22Rv1 (cell line): ENCODE measurements around the gene RAD51B.

Experiments
- H3K27ac ChIP-seq: fragments of 450-650 bp; 2 replicates; pipeline ENCODE4 v1.5.1; 2017
- ZFX ChIP-seq: fragments of 450-650 bp; IDR thresholded peaks from 2 replicates; pipeline ENCODE4 v1.6.1; 2017; ENCODE audit warnings: antibody characterized with exemption, borderline replicate concordance
- TF ChIP-seq, protein P1 (sequence below): fragments of 450-650 bp; IDR thresholded peaks from 2 replicates; pipeline ENCODE4 v1.5.1; 2017; ENCODE audit warnings: mild to moderate bottlenecking

Gene RAD51B

GRCh38 chr14:68553311-68553710 lies 733.7 kb downstream of the RAD51B start:
- H3K27ac ChIP-seq: no peak overlapping the region

GRCh38 chr14:68554231-68554630 lies 734.7 kb downstream of the RAD51B start:
- H3K27ac ChIP-seq: no peak overlapping the region
- TF ChIP-seq ZFX: no peak
- TF ChIP-seq, protein P1, sequence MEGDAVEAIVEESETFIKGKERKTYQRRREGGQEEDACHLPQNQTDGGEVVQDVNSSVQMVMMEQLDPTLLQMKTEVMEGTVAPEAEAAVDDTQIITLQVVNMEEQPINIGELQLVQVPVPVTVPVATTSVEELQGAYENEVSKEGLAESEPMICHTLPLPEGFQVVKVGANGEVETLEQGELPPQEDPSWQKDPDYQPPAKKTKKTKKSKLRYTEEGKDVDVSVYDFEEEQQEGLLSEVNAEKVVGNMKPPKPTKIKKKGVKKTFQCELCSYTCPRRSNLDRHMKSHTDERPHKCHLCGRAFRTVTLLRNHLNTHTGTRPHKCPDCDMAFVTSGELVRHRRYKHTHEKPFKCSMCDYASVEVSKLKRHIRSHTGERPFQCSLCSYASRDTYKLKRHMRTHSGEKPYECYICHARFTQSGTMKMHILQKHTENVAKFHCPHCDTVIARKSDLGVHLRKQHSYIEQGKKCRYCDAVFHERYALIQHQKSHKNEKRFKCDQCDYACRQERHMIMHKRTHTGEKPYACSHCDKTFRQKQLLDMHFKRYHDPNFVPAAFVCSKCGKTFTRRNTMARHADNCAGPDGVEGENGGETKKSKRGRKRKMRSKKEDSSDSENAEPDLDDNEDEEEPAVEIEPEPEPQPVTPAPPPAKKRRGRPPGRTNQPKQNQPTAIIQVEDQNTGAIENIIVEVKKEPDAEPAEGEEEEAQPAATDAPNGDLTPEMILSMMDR: no peak

More at GRCh38 chr14:68553311-68553710, 733.7 kb downstream of the RAD51B start:
- TF ChIP-seq, protein P1: no peak
- no peak for TF ChIP-seq ZFX

- TF ChIP-seq ZFX: no peak
- TF ChIP-seq, protein P1: no peak
- H3K27ac ChIP-seq: no peak overlapping the region
Measured at GRCh38 chr14:68556253-68556652, 736.7 kb downstream of the RAD51B start.

DNA sequence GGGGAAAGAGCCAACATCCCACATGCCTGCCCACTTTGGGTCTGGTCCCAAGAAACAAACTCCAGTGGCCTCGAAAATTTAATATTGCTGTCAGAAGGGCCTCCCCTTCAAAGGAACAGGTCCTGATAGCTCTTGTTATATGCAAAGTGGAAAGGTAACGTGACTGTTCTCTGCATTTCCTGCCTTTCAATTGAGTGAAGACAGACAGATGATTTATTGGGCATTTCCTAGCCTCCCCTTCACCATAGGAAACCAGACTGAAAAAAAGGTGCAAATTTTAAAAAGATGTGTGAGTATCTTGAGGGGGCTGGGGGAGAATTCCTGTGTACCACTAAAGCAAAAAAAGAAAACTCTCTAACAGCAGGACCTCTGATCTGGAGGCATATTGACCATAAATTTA lies 738.1 kb downstream of the RAD51B start:
- TF ChIP-seq, protein P1: no peak
- no peak for TF ChIP-seq ZFX
- H3K27ac ChIP-seq: no peak overlapping the region

DNA sequence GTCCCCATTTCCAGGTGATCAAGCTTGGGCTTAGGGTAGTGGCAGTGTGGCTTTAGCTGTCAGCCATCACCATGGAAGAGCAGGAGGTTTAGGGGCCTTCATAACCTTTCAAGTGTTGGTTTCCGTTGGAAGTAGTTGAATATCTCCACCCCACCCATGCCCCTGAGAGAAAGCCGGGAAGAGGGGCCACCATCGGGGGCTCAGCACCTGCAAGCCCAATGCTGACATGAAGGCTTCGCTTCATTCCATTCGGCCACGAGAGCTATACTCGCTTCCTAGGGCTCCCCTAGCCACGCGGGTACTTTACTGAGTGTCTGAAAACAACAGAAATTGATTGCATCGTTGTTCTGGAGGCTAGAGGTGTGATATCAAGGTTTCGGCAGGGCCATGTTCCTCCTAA lies 738.5 kb downstream of the RAD51B start:
- TF ChIP-seq, protein P1: no peak
- no peak for TF ChIP-seq ZFX
- H3K27ac ChIP-seq: no peak overlapping the region

GRCh38 chr14:68559949-68560348 lies 740.4 kb downstream of the RAD51B start:
- no peak overlapping the region for H3K27ac ChIP-seq
- no peak for TF ChIP-seq ZFX
- TF ChIP-seq, protein P1: no peak

DNA sequence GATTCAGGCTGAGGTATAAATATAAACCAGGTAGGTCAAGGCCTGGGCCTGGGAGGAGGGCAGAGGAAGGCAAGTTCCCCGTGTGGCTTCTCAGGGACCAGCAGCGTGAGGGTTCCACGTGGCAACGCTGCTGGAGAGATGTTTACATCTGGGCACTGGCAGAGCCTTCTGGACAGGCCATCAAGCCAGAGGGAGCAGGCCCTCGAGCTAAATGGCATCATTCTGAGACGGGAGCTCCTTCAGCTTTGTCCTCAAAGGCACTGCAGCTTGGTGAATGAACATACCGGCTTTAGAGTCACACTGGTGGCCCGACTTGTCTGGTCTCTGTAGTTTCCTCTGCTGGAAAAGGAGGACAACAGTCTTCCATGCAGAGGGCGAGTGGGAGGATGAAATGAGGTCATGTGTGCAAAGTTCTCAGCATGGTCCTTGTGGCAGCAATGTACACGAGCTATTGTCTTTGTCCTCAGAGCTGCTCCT lies 742.0 kb downstream of the RAD51B start:
- TF ChIP-seq, protein P1: no peak
- TF ChIP-seq ZFX: no peak
- no peak overlapping the region for H3K27ac ChIP-seq
